Measurements from ENCODE around the gene LGALS4. TPM values are rescaled to one million over a fixed set of nuclear protein-coding genes. Genes with fewer than 3 reads are reported as not detected.

The LGALS4 gene
- total and polyA plus RNA-seq, 9 of the 15 experiments (the other 6 are each of a cell fraction or from before 2014, with no cell fraction given), result 0.08 to 1.1 (median 0.30) TPM; not detected in 3

- TF ChIP-seq MXI1 (IDR thresholded peaks at IDR 0.05; ENCODE audit: low read depth, low read length) (no peak), KDM1A (IDR thresholded peaks at IDR 0.05) (peak; percentile 72 to 86), BRCA1 (IDR thresholded peaks at IDR 0.05) (no peak), BRCA1 (CRISPR knock-in tag; IDR thresholded peaks at IDR 0.05) (no peak), ZNF561 (CRISPR knock-in tag; conservative IDR thresholded peaks at IDR 0.05) (no peak), ZZZ3 (IDR thresholded peaks at IDR 0.05) (no peak), ATF3 (IDR thresholded peaks at IDR 0.05) (peak; percentile 5; the same call in 1 of the 2 replicates), ATF3 (CRISPR knock-in tag; conservative IDR thresholded peaks at IDR 0.05) (no peak), TCFL5 (CRISPR knock-in tag; conservative IDR thresholded peaks at IDR 0.05) (no peak)
Observed at GRCh38 chr19:38801359-38802095, 11.2 kb downstream of the LGALS4 start (continued).

- Histone ChIP-seq H3K9ac (ENCODE audit: insufficient read depth in 1 of 2, low read depth in 2 of 2, low read length in 2 of 2) (no peak overlapping the region), H3K4me1 (replicated peaks in 1 of 2; ENCODE audit: control insufficient read depth in 2 of 2, insufficient read depth in 2 of 2, low read length in 2 of 2) (peaks cover 0 to 7% of the 10 kb centered on the region in 2 experiments; a peak in 1 of 5 replicates), H2AFZ (ENCODE audit: low read depth, low read length) (no peak overlapping the region), H3K9me1 (ENCODE audit: control insufficient read depth, insufficient read depth, low read length) (no peaks in the 10 kb centered on the region), H3K79me2 (ENCODE audit: control insufficient read depth, insufficient read depth, low read length) (no peaks in the 10 kb centered on the region), H3K27ac (ENCODE audit: extremely low read depth, low read depth, low read length) (no peak overlapping the region), H3K36me3 (ENCODE audit: control insufficient read depth, insufficient read depth, low read length) (no peaks in the 10 kb centered on the region), H4K20me1 (replicated peaks; ENCODE audit: control insufficient read depth, insufficient read depth, low read length) (no peaks in the 10 kb centered on the region), H3K4me2 (ENCODE audit: insufficient read depth, low read length) (no peak overlapping the region), H3K4me3 (no peak overlapping the region), H3K9me3 (replicated peaks; ENCODE audit: control insufficient read depth, insufficient read depth, low read depth, low read length) (no peaks in the 10 kb centered on the region), H3K27me3 (ENCODE audit: control insufficient read depth in 2 of 2, insufficient read depth in 2 of 2, low read length in 2 of 2) (peaks cover 0 to 7% of the 10 kb centered on the region in 2 experiments; a peak in 1 of 5 replicates)
- no TSS peak for BruUV-seq (replicated peaks)
- WGBS (ENCODE audit: insufficient coverage, low coverage, missing lambda C conversion rate), result 24% methylated on average over 5 of the region's 5 CpGs
- ChIA-PET POLR2A (interaction anchor here (1.3 to 2.3 kb wide), 2 partner anchors 11 to 26 kb away, joined by 4 to 8 read pairs; partner anchors contain the start of gene LGALS4), CTCF (ENCODE audit: low intra/inter-chr PET ratio) (no interaction called here)
- in situ Hi-C loops (cut with MboI) (no loop called here), intact Hi-C loops (cut with micrococcal nuclease) (no loop called here)
- ATAC-seq, result no peak
- no peak for DNase-seq (ENCODE audit: extremely low read depth in 1 of 4, low spot score in 3 of 4)
- FAIRE-seq, result no peak
- TF ChIP-seq XRCC5 (IDR thresholded peaks at IDR 0.05; ENCODE audit: low read depth, low read length) (no peak), PBX2 (CRISPR knock-in tag; IDR thresholded peaks at IDR 0.05; ENCODE audit: low read depth) (no peak), PBX2 (tag; conservative IDR thresholded peaks at IDR 0.05; ENCODE audit: low read depth) (no peak), TEAD4 (IDR thresholded peaks at IDR 0.05; ENCODE audit: low read length) (no peak), TEAD4 (CRISPR knock-in tag; IDR thresholded peaks at IDR 0.05; ENCODE audit: borderline replicate concordance) (no peak), C11orf30 (IDR thresholded peaks at IDR 0.05; ENCODE audit: low read depth) (peak; percentile 34; the same call in 1 of the 2 replicates), MLX (CRISPR knock-in tag; conservative IDR thresholded peaks at IDR 0.05) (no peak), ZNF3 (CRISPR knock-in tag; IDR thresholded peaks at IDR 0.05) (no peak)
Observed at GRCh38 chr19:38800577-38801347, 12.0 kb downstream of the LGALS4 start.
